HPDE6-E6E7 (cell line): Measurements from ENCODE around the gene TBC1D22A.

Experiments used
- DNase-seq: peaks from one replicate; pipeline ENCODE4 v3.0.0; 2011; ENCODE audit warnings: missing footprints; ENCODE audit errors: extremely low spot score

TBC1D22A gene

GRCh38 chr22:47076758-47077157, 314.3 kb downstream of the TBC1D22A start:
- no peak for DNase-seq

- DNase-seq: no peak
Measured at GRCh38 chr22:47080100-47080499, 317.6 kb downstream of the TBC1D22A start.

- DNase-seq: no peak
Measured at GRCh38 chr22:47082505-47082904, 320.1 kb downstream of the TBC1D22A start.

GRCh38 chr22:47083379-47083986, 321.0 kb downstream of the TBC1D22A start:
- no peak for DNase-seq

GRCh38 chr22:47084226-47084625, 321.8 kb downstream of the TBC1D22A start:
- no peak for DNase-seq

- no peak for DNase-seq
Measured at GRCh38 chr22:47086596-47087248, 324.3 kb downstream of the TBC1D22A start.

GRCh38 chr22:47088480-47089158, 326.2 kb downstream of the TBC1D22A start:
- DNase-seq: no peak

GRCh38 chr22:47089374-47089773, 326.9 kb downstream of the TBC1D22A start:
- no peak for DNase-seq

GRCh38 chr22:47089796-47090460, 327.5 kb downstream of the TBC1D22A start:
- no peak for DNase-seq

- DNase-seq: no peak
Measured at GRCh38 chr22:47090591-47091245, 328.3 kb downstream of the TBC1D22A start.

- no peak for DNase-seq
Measured at GRCh38 chr22:47091246-47091651, 328.8 kb downstream of the TBC1D22A start.

- DNase-seq: no peak
Measured at GRCh38 chr22:47091921-47092700, 329.7 kb downstream of the TBC1D22A start.

GRCh38 chr22:47092896-47093311, 330.5 kb downstream of the TBC1D22A start:
- DNase-seq: no peak

- no peak for DNase-seq
Measured at GRCh38 chr22:47093720-47094119, 331.3 kb downstream of the TBC1D22A start.

GRCh38 chr22:47094861-47095330, 332.4 kb downstream of the TBC1D22A start:
- DNase-seq: no peak

- no peak for DNase-seq
Measured at GRCh38 chr22:47095395-47096122, 333.1 kb downstream of the TBC1D22A start.

GRCh38 chr22:47098121-47098520, 335.7 kb downstream of the TBC1D22A start:
- DNase-seq: no peak

- DNase-seq: no peak
Measured at GRCh38 chr22:47098554-47098953, 336.1 kb downstream of the TBC1D22A start.

- no peak for DNase-seq
Measured at GRCh38 chr22:47100019-47100418, 337.6 kb downstream of the TBC1D22A start.

GRCh38 chr22:47100646-47101200, 338.3 kb downstream of the TBC1D22A start:
- DNase-seq: no peak
